Keratinocyte (primary cell): ENCODE data around the gene CELF5. TPM values are rescaled to one million over a fixed set of nuclear protein-coding genes. Genes with fewer than 3 reads are reported as not detected.
A peak's percentile ranks its signal among the peaks of the same experiment; 100 is the strongest.

Experiments
- DNase-seq: peaks from one replicate; pipeline ENCODE4 v3.0.0-alpha.2; 2011; ENCODE audit warnings: low read depth, missing footprints, low spot score
- FAIRE-seq: peaks from 2 replicates; lab custom pipeline; 2011; peaks lifted over from hg19 to GRCh38; lab: Jason Lieb, UNC
- H2AFZ ChIP-seq: 2 replicates; pipeline ENCODE4 v1.6.0; 2012; ENCODE audit warnings: low read length, control low read depth, inconsistent platforms; ENCODE audit not compliant: control insufficient read depth
- H3K27ac ChIP-seq: 2 replicates; pipeline ENCODE4 v1.5.1; 2011; ENCODE audit warnings: low read length; ENCODE audit not compliant: control insufficient read depth, insufficient read depth
- H3K27me3 ChIP-seq: 3 replicates; pipeline ENCODE4 v1.6.0; 2011; ENCODE audit warnings: low read length; ENCODE audit not compliant: control insufficient read depth, insufficient read depth; ENCODE audit errors: extremely low read depth
- H3K36me3 ChIP-seq, 2 experiments: 2 replicates in 1 of 2; 3 replicates in 1 of 2; pipeline ENCODE4 v1.5.1; 2011; ENCODE audit warnings: low read length in 2 of 2, mild to moderate bottlenecking in 1 of 2; ENCODE audit not compliant: control insufficient read depth in 2 of 2, insufficient read depth in 2 of 2; ENCODE audit errors: extremely low read depth in 1 of 2
- H3K4me1 ChIP-seq: 3 replicates; pipeline ENCODE4 v1.5.1; 2011; ENCODE audit warnings: low read length; ENCODE audit not compliant: control insufficient read depth, insufficient read depth; ENCODE audit errors: extremely low read depth
- H3K4me2 ChIP-seq: 3 replicates; pipeline ENCODE4 v1.6.0; 2011; ENCODE audit warnings: low read depth, low read length; ENCODE audit not compliant: control insufficient read depth, insufficient read depth; ENCODE audit errors: extremely low read depth
- H3K4me3 ChIP-seq, 3 experiments: fragments of 200-600 bp in 1 of 3; sonication (generic) in 1 of 3; 2 replicates in 2 of 3; 3 replicates in 1 of 3; pipeline ENCODE4 v1.5.1; 2011 to 2016; ENCODE audit warnings: low read length in 3 of 3, mild to moderate bottlenecking in 3 of 3, control low read depth in 2 of 3, inconsistent platforms in 1 of 3, low read depth in 1 of 3, mixed read lengths in 1 of 3, mixed run types in 1 of 3, moderate library complexity in 1 of 3; ENCODE audit not compliant: control insufficient read depth in 2 of 3, insufficient read depth in 2 of 3; ENCODE audit errors: extremely low read depth in 1 of 3
- H3K79me2 ChIP-seq: 2 replicates; pipeline ENCODE4 v1.6.0; 2012; ENCODE audit warnings: low read length; ENCODE audit not compliant: control insufficient read depth, insufficient read depth
- H3K9ac ChIP-seq: 3 replicates; pipeline ENCODE4 v1.6.0; 2011; ENCODE audit warnings: low read length; ENCODE audit not compliant: control insufficient read depth, insufficient read depth; ENCODE audit errors: extremely low read depth
- H3K9me1 ChIP-seq: 3 replicates; pipeline ENCODE4 v1.6.0; 2011; ENCODE audit warnings: low read length; ENCODE audit not compliant: control insufficient read depth, insufficient read depth; ENCODE audit errors: extremely low read depth
- H3K9me3 ChIP-seq: 2 replicates; pipeline ENCODE4 v1.5.1; 2012; ENCODE audit warnings: low read depth, low read length; ENCODE audit not compliant: control insufficient read depth
- H4K20me1 ChIP-seq: 3 replicates; pipeline ENCODE4 v1.6.0; 2011; ENCODE audit warnings: low read length; ENCODE audit not compliant: control insufficient read depth, insufficient read depth; ENCODE audit errors: extremely low read depth
- EZH2 ChIP-seq: IDR thresholded peaks from one replicate; pipeline ENCODE4 v1.6.1; 2012; ENCODE audit warnings: inconsistent platforms, mild to moderate bottlenecking, low read length, moderate library complexity
- dilution Hi-C: fragments of 300-500 bp; cut with MboI; formaldehyde crosslinking; loops from one replicate; pipeline ENCODE4 v1.7.0; 2020; ENCODE audit warnings: low sequenced_read_pairs; ENCODE audit not compliant: extremely low pct_ligation_motif_present
- polyA plus RNA-seq, 5 experiments: library from polyadenylated mRNA; depleted of rRNA in 3 of 5; stranded (reverse) in 3 of 5; stranded (forward) in 1 of 5; unstranded in 1 of 5; fragments of >200 nt; gene quantifications; 1 replicate in 1 of 5; 2 replicates in 3 of 5; 3 replicates in 1 of 5; pipeline versions ENCODE4 v1.2.1 to v1.2.3, GENCODE V29; 2011 to 2012; ENCODE audit warnings: missing spikeins in 2 of 5, low read depth in 1 of 5, low replicate concordance in 1 of 5
- TF ChIP-seq, protein P1 (sequence below), 3 experiments: IDR thresholded peaks in 1 of 3; conservative IDR thresholded peaks in 1 of 3; optimal IDR thresholded peaks in 1 of 3; 2 replicates in 2 of 3; 3 replicates in 1 of 3; pipeline versions ENCODE3 to v1.5.1; 2011; ENCODE audit warnings: low read length in 3 of 3, mild to moderate bottlenecking in 3 of 3, moderate library complexity in 2 of 3, control low read depth in 1 of 3, inconsistent platforms in 1 of 3; ENCODE audit not compliant: insufficient read depth in 2 of 3; ENCODE audit errors: extremely low read depth in 1 of 3

Gene CELF5
- polyA plus RNA-seq, 1 donor (not counting 4 experiments of a cell fraction or from before 2014, with no cell fraction given) = 0.04 TPM

- no peaks in the 10 kb centered on the region for H4K20me1 ChIP-seq
- no peak overlapping the region for H3K4me3 ChIP-seq
- DNase-seq (no peak), FAIRE-seq (no peak)
- H3K9me1 ChIP-seq = no peaks in the 10 kb centered on the region
- H3K4me2 ChIP-seq = no peak overlapping the region
- H3K27me3 ChIP-seq = peaks cover under 1% of the 10 kb centered on the region
- no peaks in the 10 kb centered on the region for H3K4me1 ChIP-seq
- H3K9me3 ChIP-seq = no peaks in the 10 kb centered on the region
- H3K79me2 ChIP-seq = no peaks in the 10 kb centered on the region
- no peak for TF ChIP-seq EZH2
- TF ChIP-seq, protein P1, sequence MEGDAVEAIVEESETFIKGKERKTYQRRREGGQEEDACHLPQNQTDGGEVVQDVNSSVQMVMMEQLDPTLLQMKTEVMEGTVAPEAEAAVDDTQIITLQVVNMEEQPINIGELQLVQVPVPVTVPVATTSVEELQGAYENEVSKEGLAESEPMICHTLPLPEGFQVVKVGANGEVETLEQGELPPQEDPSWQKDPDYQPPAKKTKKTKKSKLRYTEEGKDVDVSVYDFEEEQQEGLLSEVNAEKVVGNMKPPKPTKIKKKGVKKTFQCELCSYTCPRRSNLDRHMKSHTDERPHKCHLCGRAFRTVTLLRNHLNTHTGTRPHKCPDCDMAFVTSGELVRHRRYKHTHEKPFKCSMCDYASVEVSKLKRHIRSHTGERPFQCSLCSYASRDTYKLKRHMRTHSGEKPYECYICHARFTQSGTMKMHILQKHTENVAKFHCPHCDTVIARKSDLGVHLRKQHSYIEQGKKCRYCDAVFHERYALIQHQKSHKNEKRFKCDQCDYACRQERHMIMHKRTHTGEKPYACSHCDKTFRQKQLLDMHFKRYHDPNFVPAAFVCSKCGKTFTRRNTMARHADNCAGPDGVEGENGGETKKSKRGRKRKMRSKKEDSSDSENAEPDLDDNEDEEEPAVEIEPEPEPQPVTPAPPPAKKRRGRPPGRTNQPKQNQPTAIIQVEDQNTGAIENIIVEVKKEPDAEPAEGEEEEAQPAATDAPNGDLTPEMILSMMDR (optimal IDR thresholded peaks at IDR 0.05 in 1 of 3, IDR thresholded peaks at IDR 0.05 in 1 of 3, conservative IDR thresholded peaks at IDR 0.05 in 1 of 3; ENCODE audit: extremely low read depth in 1 of 3, insufficient read depth in 2 of 3, low read length in 3 of 3) = no peak
- H2AFZ ChIP-seq = no peak overlapping the region
- dilution Hi-C loops = no loop called here
- H3K9ac ChIP-seq = no peak overlapping the region
- H3K27ac ChIP-seq = no peak overlapping the region
- no peaks in the 10 kb centered on the region for H3K36me3 ChIP-seq
Measured at GRCh38 chr19:3239367-3239766, 14.9 kb downstream of the CELF5 start.

GRCh38 chr19:3243819-3244700 lies 19.6 kb downstream of the CELF5 start:
- Histone ChIP-seq H3K27ac (no peak overlapping the region), H3K4me2 (no peak overlapping the region), H3K9me1 (no peaks in the 10 kb centered on the region), H3K27me3 (no peaks in the 10 kb centered on the region), H2AFZ (no peak overlapping the region), H4K20me1 (no peaks in the 10 kb centered on the region), H3K4me1 (no peaks in the 10 kb centered on the region), H3K4me3 (no peak overlapping the region), H3K9me3 (no peaks in the 10 kb centered on the region), H3K9ac (no peak overlapping the region), H3K79me2 (no peaks in the 10 kb centered on the region), H3K36me3 (no peaks in the 10 kb centered on the region)
- DNase-seq = peak; percentile 36
- FAIRE-seq = peak; percentile 20
- TF ChIP-seq, protein P1 (optimal IDR thresholded peaks at IDR 0.05 in 1 of 3, IDR thresholded peaks at IDR 0.05 in 1 of 3, conservative IDR thresholded peaks at IDR 0.05 in 1 of 3; ENCODE audit: extremely low read depth in 1 of 3, insufficient read depth in 2 of 3, low read length in 3 of 3) = no peak
- no peak for TF ChIP-seq EZH2
- dilution Hi-C loops = no loop called here
